DOHH2 (cell line): Measurements from ENCODE around the gene SMARCA2.

Experiments
- H3F3A ChIP-seq: fragments of 200-600 bp; sonication (generic), shearing (Covaris generic); 2 replicates; pipeline ENCODE4 v1.6.0; 2016; ENCODE audit warnings: antibody characterized with exemption, mild to moderate bottlenecking; ENCODE audit not compliant: control insufficient read depth, insufficient read depth
- H3K27ac ChIP-seq: fragments of 200-600 bp; sonication (generic); 2 replicates; pipeline ENCODE4 v1.5.1; 2014; ENCODE audit warnings: low read depth, mild to moderate bottlenecking, low read length, moderate library complexity
- H3K27me3 ChIP-seq: fragments of 200-600 bp; sonication (generic); 2 replicates; pipeline ENCODE4 v1.6.1; 2014; ENCODE audit warnings: mild to moderate bottlenecking, low read length, mixed read lengths; ENCODE audit not compliant: control insufficient read depth
- H3K36me3 ChIP-seq: fragments of 200-600 bp; sonication (generic); 2 replicates; pipeline ENCODE4 v1.6.1; 2014; ENCODE audit warnings: mild to moderate bottlenecking, low read length, moderate library complexity, mixed read lengths; ENCODE audit not compliant: control insufficient read depth
- H3K4me1 ChIP-seq: fragments of 200-600 bp; sonication (generic); 2 replicates; pipeline ENCODE4 v1.6.1; 2014; ENCODE audit warnings: mild to moderate bottlenecking, low read length, mixed read lengths; ENCODE audit not compliant: control insufficient read depth
- H3K4me2 ChIP-seq: fragments of 200-600 bp; sonication (generic); 2 replicates; pipeline ENCODE4 v1.6.0; 2014; ENCODE audit warnings: mild to moderate bottlenecking, low read length, moderate library complexity
- H3K4me3 ChIP-seq: fragments of 200-600 bp; sonication (generic); 2 replicates; pipeline ENCODE4 v1.5.1; 2014; ENCODE audit warnings: mild to moderate bottlenecking, low read length, mixed read lengths
- H3K79me2 ChIP-seq: fragments of 200-600 bp; sonication (generic); 2 replicates; pipeline ENCODE4 v1.6.1; 2014; ENCODE audit warnings: mild to moderate bottlenecking, low read length, mixed read lengths; ENCODE audit not compliant: control insufficient read depth
- H3K9me2 ChIP-seq: fragments of 200-600 bp; sonication (generic); replicated peaks from 2 replicates; pipeline ENCODE4 v1.6.1; 2014; ENCODE audit warnings: mild to moderate bottlenecking, low read length, mixed read lengths; ENCODE audit not compliant: control insufficient read depth
- H3K9me3 ChIP-seq: fragments of 200-600 bp; sonication (generic); 2 replicates; pipeline ENCODE4 v1.6.1; 2014; ENCODE audit warnings: antibody characterized with exemption, low read length, mixed read lengths; ENCODE audit not compliant: control insufficient read depth, insufficient read depth
- H4K20me1 ChIP-seq: fragments of 200-600 bp; sonication (generic); 2 replicates; pipeline ENCODE4 v1.6.0; 2014; ENCODE audit warnings: low read depth, mild to moderate bottlenecking, antibody characterized with exemption, low read length, moderate library complexity; ENCODE audit not compliant: control insufficient read depth, insufficient read depth
- CTCF ChIP-seq: fragments of 200-600 bp; sonication (generic); IDR thresholded peaks from one replicate; pipeline ENCODE4 v1.5.1; 2014; ENCODE audit warnings: antibody characterized with exemption, mild to moderate bottlenecking, low read depth, low read length; ENCODE audit not compliant: poor library complexity, severe bottlenecking
- EZH2phosphoT487 ChIP-seq: fragments of 200-600 bp; sonication (generic); IDR thresholded peaks from 2 replicates; pipeline ENCODE4 v1.6.1; 2017; ENCODE audit warnings: borderline replicate concordance, mild to moderate bottlenecking, antibody characterized with exemption, low read length, moderate library complexity, mixed read lengths

The SMARCA2 gene

GRCh38 chr9:2059274-2059929 lies 44.3 kb downstream of the SMARCA2 start:
- H3K4me2 ChIP-seq, result no peak overlapping the region
- H3F3A ChIP-seq, result no peaks in the 10 kb centered on the region
- no peak overlapping the region for H3K27ac ChIP-seq
- TF ChIP-seq EZH2phosphoT487, result no peak
- no peak for TF ChIP-seq CTCF
- no peaks in the 10 kb centered on the region for H3K9me3 ChIP-seq
- no peaks in the 10 kb centered on the region for H3K27me3 ChIP-seq
- H3K36me3 ChIP-seq, result peaks cover 90% of the 10 kb centered on the region
- H4K20me1 ChIP-seq, result no peaks in the 10 kb centered on the region
- H3K79me2 ChIP-seq, result no peaks in the 10 kb centered on the region
- no peak overlapping the region for H3K4me3 ChIP-seq
- H3K9me2 ChIP-seq, result no peaks in the 10 kb centered on the region
- no peaks in the 10 kb centered on the region for H3K4me1 ChIP-seq

GRCh38 chr9:2060424-2060823 lies 45.3 kb downstream of the SMARCA2 start:
- no peaks in the 10 kb centered on the region for H3K9me2 ChIP-seq
- H3F3A ChIP-seq, result no peaks in the 10 kb centered on the region
- H3K4me1 ChIP-seq, result no peaks in the 10 kb centered on the region
- no peak overlapping the region for H3K4me2 ChIP-seq
- H3K27ac ChIP-seq, result no peak overlapping the region
- no peaks in the 10 kb centered on the region for H4K20me1 ChIP-seq
- no peaks in the 10 kb centered on the region for H3K9me3 ChIP-seq
- H3K36me3 ChIP-seq, result peaks cover 88% of the 10 kb centered on the region
- no peak for TF ChIP-seq EZH2phosphoT487
- TF ChIP-seq CTCF, result no peak
- no peaks in the 10 kb centered on the region for H3K79me2 ChIP-seq
- no peak overlapping the region for H3K4me3 ChIP-seq
- no peaks in the 10 kb centered on the region for H3K27me3 ChIP-seq

- H3F3A ChIP-seq, result no peaks in the 10 kb centered on the region
- no peaks in the 10 kb centered on the region for H3K9me2 ChIP-seq
- no peaks in the 10 kb centered on the region for H4K20me1 ChIP-seq
- no peak overlapping the region for H3K4me2 ChIP-seq
- no peaks in the 10 kb centered on the region for H3K27me3 ChIP-seq
- no peaks in the 10 kb centered on the region for H3K79me2 ChIP-seq
- H3K27ac ChIP-seq, result no peak overlapping the region
- H3K4me1 ChIP-seq, result no peaks in the 10 kb centered on the region
- no peaks in the 10 kb centered on the region for H3K9me3 ChIP-seq
- TF ChIP-seq CTCF (no peak), EZH2phosphoT487 (no peak)
- no peak overlapping the region for H3K4me3 ChIP-seq
- peaks cover 74% of the 10 kb centered on the region for H3K36me3 ChIP-seq
Observed at GRCh38 chr9:2065704-2066103, 50.6 kb downstream of the SMARCA2 start.
